GM23338 (cell line): ENCODE results near the gene NEK4.

Experiments
- CTCF ChIP-seq, 2 experiments: fragments of 200-600 bp in 1 of 2; sonication (generic) in 1 of 2; conservative IDR thresholded peaks; 2 replicates each; pipeline versions ENCODE4 v1.5.1 to v1.6.1; 2016 to 2017; ENCODE audit warnings: antibody characterized with exemption in 2 of 2, low read depth in 2 of 2, mild to moderate bottlenecking in 2 of 2, moderate library complexity in 1 of 2
- EZH2phosphoT487 ChIP-seq: fragments of 200-600 bp; sonication (generic); IDR thresholded peaks from one replicate; pipeline ENCODE4 v1.8.1; 2018; ENCODE audit warnings: antibody characterized with exemption; ENCODE audit not compliant: unreplicated experiment

- no peak for TF ChIP-seq EZH2phosphoT487
- no peak for TF ChIP-seq CTCF (conservative IDR thresholded peaks at IDR 0.05; ENCODE audit: low read depth in 2 of 2)
These were observed 6.6 kb upstream of the NEK4 start, which contains the start of gene ITIH1 for GRCh38 chr3:52777127-52777958.
